T follicular helper cell (primary cell): Measurements from ENCODE around the gene RIN3.
"Not testable (repeated sequence)": the region's sequence is repeated elsewhere in the genome, so short reads cannot be mapped to it uniquely, and the experiment has no call there.

Experiments
- DNase-seq: peaks from one replicate; pipeline ENCODE4 v3.0.0-alpha.2; 2020; ENCODE audit warnings: low read depth

The RIN3 gene

DNA sequence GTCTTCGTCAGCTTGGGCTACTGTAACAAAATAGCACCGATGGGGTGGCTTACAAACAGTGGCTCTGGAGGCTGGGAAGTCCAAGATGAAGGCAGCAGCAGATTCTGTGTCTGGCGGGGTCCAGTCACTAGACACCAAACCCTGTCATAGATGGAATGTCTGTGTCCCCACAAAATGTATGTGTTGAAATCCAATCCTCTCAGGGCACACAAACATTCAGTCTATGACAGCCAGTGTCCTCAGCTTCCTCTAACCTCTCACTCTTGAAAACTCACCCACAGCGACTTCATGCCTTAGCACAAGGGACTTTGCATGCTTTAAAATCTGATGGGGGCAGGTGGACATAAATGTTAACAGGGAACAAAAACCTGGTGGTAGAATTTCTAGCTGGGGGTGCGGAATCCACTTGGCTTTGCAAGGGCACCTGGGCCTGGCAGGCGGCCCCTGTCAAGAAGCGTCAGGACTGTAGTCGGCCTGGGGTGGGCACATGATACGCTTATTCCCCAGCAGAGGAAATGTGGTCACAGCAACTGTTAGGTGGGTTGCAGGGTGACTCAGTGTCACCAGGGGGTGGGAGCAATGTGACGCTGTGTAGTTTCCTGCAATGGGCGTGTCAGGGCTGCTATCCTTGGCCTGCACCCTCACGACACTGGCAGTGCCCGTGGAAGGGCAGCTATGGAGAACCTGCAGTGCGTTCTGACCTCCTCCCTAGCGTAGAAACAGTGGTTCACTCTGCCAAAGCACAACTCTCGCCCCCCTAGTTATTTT is 17.7 kb downstream of the RIN3 start:
- no peak for DNase-seq

DNA sequence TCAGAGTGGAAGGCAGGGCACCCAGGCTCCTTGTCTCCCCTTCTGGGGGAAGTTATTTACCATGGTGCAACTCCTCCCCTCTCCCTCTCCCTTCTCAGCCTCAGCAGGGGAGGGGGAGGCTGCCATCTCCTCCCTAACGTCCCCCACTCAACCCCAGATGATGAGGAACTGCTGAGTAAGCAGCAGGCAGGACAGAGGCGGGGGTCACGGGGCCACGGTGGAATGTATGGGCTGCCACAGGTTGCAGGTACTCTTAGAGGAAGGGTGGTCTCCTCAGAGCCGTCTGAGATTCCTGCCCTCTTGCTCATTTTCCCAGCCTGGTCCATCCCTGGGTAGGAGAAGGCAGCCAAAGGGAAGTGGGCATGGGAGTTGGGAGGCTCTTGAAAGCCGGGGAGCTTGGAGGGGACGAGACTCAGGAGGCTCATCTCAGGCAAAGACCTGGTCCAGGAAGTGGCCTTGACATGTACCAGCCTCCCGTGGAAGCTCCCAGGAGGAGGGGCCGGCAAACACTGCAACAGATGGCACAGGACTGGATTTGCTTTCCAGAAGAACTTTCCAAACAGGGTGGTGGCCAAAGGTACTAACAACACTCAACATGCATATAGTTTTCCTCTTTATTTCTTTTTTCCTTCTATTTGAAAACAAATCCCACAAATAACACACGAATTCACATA is 19.0 kb downstream of the RIN3 start:
- no peak for DNase-seq

DNA sequence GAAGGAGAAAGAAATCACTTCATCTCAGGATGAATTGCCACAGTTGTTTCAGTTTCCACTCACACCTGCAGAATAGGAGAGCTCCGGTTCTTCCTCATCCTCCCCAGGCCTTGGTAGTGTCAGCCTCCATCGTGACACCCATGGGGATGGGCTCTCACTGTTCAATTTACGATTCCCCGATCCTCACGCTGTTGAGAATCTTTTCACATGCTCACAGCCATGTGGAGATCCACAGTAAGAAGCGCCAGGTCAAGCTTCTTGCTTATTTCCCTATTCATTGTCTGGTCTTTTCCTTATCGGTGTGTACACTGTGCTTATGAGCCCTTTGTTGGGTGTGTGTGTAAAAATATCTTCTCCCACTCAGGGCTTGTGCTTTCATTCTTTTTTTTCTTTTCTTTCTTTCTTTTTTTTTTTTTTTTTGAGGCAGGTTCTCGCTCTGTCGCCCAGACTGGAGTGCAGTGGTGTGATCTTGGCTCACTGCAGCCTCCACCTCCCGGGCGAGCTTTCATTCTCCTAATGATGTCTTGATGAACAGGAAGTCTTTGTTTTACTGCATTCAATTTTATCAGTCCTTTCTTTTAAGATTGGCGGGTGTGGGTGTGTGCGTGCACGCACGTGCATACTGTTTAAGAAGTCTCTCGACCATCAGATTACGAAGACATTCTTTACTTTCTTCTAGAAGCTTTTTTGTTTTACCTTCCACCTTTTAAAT is 21.5 kb downstream of the RIN3 start:
- no peak for DNase-seq

DNA sequence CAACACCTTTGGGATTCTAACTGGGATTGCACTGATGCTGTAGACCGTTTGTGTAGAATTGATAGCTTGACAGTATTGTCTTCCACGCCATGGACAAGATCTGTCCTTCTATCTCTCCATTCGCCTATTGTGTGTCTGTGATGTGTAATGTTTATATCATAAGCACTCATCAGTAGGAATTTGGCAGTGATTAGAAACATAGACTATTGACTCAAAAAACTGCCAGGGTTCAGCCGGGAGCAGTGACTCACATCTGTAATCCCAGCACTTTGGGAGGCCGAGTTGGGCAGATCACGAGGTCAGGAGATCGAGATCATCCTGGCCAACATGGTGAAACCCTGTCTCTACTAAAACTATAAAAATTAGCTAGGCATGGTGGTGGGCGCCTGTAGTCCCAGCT is 22.6 kb downstream of the RIN3 start:
- DNase-seq, result not testable (repeated sequence)

DNA sequence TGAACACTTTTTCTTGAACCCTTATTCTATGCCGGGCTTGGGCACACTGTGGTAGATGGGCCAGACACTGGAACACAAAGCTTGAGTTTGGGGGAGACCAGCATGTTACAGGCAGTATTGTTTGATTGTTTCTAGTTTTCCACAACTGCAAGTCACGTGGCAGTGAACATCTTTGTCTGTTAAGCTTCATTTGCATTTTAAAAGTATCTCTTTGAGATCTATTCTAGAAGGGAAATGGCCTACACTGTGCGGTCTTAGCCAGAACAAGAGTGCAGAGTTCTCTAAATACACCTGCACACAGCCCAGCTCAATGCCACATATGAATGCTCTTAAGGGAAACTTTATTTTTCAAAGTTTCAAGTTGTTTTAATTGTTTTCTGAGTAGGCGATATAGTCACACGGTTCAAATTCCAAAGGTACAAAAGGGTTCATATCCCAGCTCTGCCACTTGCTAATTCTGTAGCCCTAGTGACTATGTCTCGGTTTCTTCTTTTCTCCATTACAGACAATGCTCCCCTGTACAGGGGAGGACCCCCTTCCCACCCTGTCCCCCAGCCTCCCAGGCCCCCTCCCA is 24.9 kb downstream of the RIN3 start:
- DNase-seq, result no peak

DNA sequence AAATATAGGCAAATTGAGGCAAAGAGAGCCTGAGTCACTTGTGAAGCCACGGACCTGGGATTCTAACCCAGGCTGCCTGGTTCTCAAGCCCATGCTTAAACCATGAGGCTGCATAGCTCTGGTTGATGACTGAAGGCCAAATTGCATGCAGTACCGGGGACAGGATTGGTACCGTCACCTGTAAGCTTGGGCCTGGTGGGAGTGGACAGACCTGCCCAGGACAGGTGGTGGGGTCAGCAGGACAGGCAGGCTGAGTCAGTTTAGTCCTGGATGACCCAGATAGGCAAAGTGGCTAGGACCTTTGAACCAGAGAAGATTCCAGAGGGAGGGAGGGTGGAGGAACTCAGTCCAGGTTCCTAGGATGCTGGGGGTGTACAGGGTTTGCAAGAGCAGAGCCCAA is 25.8 kb downstream of the RIN3 start:
- DNase-seq, result no peak

DNA sequence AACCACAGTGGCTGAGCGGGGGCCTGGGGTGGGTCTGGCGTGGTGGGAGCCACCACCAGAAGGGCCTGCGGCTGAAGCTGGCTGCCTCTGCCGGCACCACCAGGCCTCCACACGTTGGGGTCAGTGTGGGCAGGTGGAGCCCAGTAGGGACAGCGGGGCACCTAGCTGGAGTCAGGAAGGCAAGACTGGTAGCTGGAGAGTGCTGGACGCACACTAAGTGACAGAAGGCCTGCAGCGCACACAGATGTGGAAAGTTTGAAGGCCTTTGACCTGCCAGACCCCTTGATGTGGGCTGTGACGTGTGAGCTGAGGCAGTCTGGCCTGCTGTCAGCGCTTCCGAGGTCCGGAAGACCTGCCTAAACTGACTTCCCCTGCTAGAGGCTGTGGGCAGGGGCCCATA is 26.3 kb downstream of the RIN3 start:
- DNase-seq, result no peak

DNA sequence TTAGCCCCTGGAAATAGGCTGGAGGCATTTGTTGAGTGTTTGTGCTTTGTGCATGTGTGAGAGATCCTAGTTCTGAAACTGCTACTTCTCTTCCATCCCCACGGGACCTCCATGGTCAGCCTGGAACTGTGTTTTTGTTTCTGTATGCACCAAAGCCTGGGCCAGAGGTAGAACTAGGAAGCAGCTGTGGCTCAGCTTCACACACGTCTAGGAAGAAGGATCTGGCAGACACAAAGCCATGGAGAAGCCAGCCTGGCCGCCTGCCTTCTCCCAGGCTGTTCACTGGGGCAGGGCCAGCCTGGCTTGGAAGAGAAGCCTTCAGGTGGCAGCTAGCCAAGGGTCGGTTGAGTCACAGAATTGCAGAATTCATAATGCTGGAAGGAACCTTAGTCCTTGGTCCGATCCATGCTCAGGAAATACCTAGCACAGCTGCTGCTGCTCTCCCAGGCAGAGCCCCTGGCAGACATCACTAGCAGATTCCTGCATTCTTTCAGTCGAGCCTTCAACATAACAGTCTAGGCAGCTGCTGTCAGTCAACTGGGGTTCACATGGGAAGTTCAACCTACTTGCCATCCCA is 27.0 kb downstream of the RIN3 start:
- no peak for DNase-seq

DNA sequence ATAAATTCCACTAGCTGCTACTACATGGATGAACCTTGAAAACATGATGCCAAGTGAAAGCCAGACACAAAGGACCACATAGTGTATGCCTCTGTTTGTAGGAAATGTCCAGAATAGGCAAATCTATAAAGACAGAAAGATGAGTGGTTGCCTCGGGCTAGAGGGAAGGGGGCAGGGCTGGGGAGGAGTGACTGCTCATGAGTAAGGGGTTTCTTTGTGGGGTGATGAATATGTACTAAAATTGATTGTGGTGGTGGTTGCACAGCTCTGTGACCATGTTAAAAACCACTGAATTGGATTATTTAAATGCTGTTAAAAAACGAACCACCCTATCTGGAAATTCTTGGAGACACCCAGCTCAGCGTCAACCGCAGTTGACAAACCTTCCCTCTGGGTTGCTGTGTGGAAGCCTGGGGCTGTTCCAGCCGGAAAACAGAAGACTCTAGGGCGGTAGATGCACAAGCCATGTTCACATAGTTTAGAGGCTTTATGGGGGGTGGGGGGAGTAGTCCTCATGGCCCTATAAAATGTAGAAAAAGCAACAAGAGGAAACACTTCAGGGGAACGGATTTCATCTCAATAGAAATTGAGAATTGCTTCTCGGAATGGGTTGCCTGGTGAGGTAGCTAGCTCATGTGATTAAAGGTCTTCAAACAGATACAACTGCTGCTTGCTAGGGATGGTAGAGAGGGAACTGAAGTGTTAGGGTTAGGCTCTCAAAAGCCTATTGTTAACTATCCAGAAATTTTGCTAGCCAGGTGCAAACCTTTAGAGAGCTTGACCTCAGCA is 29.4 kb downstream of the RIN3 start:
- DNase-seq, result no peak

DNA sequence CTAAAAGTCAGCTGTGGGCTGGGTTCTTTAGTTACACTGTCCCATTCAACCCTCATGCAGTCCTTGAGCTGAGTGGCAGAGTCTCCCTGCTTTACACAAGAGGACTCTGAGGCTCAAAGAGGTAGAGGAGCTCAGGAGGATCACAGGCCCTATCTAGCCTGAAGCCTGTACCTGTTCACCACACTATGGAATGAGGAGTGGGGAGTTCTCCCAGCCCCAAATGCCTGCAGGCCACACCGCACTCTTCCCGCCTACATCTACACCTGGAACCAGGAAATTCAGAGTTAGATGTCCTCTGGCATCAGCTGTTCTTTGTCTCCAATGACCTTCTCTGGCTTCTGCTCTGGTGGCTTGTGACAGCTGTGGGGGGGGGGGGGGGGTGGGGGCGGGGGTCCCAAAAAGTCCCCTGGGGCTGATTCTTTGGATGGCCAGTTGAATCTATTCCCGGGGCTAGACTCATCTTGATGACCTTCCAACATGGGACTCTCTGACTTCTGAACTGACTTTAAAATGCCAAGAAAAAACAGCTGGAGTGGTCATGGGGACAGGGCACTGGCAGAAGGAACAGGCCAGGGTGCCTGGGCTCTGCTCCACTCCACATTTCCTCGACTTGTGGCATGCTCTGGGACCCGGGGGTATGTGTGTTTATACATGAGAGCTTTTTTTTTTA is 30.6 kb downstream of the RIN3 start:
- DNase-seq, result no peak

DNA sequence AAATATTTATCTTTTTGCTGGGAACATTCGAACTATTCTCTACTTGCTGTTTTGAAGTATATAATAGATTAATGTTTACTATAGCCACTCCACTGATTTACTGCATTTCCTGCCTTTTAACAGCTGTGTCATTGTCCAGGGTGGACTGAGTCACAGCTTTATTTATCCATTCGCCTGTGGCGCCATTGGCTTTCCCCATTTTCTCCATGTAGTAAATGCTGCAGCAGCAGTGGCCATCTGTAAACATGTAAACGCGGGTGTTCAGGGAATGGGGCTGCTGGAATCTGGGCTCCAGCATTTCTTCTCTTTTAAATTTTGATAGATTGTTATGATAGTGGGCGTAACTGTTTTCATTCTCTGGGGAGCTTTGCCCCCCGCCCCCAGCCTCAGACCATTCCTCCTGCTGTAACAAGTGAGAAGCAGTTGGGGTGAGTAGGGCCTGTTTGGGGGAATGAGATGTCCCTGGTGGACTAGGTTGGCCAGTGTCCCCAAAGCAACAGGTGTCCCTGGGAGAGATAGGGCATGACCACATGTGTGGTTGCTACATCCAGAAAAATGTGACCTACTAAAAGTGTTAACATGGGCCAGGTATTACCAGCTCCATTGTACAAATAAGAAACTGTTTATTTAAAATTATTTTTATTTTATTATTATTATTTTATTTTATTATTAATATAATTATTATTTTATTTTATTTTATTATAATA is 32.9 kb downstream of the RIN3 start:
- DNase-seq, result no peak

DNA sequence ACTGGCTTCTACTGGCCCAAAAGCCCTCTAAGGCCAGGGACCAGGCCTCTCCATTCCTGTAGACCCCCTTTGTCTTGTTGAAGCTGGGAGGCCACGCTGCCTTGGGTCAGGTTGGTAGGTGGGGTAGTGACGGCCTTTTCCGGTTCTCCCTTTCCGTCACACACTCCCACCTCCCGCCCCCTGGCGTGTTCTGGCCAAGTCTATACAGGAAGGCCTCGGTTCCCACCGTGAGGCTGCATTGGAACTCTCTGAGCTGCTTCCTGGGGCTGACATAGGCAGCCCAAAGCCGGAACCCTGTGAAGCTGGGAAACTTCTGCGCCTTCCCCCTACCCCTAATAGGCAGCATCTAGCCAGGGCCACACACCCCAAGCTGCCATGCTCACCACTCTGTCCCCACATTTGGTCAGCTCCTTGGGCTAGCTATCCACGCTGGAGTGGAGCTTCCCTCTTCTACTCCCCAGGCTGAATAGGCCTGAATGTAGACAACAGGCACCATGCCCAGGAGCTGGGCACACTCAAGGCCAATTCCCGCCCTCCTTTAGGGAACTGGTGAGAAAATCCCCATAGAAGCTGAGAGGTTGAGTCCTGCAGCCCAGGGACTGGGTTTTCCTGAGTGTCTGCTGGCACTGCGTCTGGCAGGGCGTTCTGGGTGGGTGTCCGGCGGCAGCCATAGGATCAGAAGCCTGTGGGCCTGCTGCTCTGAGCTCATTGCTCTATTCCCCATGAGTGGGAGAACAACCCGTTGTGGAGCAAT is 35.7 kb downstream of the RIN3 start:
- DNase-seq, result no peak

DNA sequence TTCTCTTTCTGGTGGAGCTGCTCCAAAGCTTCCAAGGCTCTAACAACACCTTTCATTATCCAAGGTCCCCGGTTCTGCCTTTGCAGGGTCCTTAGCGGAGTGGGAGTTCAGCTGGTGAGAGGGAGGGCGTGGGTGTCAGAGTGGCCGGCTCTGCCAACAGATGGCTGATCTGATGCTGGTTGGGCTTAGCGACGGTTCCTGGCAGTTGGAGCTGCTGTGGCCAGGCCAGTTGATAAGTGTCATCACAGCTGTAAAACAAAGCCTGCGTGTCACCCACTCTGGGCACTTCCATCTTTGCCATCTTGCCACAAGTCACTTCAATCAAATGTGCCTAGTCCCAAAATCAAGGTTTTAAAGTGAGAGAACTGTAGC is 36.3 kb downstream of the RIN3 start:
- no peak for DNase-seq

DNA sequence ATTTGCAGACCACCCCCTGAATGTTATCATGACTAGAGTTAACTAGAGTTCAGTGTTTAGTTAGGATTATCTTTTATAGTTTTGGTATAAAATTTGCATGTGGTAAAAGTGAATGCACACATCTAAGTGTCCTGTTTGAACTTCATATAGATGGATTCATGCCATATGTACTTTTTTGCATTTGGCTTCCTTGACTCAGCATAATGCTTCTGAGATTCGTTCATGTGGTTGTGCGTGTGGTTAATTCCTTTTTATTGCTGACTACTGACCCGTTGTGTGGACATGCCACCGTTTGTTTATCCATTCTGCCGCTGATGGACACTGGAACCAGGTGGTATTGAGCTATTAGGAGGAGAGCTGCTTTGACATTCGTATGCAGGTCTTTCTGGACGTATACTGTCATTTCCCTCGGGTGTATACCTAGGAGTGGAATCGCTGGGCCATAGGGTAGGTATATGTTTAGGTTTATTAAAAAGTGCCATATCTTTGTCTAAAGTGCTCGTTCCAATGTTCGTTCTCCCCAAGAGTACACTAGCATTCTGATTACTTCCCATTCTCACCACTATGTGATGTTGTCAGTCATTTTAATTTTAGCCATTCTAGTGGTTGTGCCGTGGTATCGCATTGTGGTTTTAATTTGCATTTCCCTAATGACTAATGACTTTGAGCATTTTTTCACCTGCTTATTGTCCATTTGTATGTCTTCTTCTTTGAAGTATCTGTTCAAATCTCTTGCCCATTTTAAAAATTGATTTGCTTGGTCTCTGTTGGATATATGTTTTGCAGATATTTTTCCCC is 37.7 kb downstream of the RIN3 start:
- DNase-seq, result no peak

DNA sequence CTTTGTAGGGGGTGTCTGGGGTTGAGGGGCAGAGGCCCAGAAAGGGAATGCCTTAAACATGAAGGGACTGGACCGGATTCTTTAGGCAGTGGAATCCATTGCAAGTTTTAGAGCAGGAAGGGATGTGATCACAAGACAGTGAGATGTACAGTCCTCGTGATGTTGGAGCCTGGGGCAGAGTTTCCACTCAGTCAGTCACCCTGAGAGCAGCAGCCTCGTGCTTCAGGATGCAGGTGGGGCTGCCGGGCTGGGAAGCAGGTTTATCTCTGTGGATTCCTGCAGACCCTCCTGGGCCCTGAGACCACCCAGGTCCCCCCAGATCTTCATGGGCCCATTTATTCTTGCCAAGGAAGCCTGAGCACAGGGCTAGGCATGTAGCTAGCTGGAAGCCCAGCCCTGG is 38.5 kb downstream of the RIN3 start:
- no peak for DNase-seq

DNA sequence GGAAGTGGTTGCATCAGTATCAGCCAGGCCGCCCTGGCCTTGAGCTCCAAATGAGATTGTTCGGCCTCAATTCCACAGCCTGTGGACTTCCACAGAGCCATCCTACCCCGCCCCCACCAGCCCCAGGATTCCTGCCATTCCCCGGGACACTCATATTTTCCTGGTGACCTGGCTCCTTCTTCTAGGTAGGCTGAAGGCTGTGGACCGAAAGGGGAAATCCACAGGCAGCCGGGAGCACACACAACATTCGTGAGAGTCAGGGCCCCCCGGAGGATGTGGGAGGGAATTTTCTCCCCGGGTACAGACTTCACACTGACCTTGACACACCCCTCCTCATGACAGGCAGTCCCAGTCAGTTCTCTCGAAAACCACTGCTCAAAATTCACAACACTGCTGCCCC is 39.9 kb downstream of the RIN3 start:
- DNase-seq, result no peak

DNA sequence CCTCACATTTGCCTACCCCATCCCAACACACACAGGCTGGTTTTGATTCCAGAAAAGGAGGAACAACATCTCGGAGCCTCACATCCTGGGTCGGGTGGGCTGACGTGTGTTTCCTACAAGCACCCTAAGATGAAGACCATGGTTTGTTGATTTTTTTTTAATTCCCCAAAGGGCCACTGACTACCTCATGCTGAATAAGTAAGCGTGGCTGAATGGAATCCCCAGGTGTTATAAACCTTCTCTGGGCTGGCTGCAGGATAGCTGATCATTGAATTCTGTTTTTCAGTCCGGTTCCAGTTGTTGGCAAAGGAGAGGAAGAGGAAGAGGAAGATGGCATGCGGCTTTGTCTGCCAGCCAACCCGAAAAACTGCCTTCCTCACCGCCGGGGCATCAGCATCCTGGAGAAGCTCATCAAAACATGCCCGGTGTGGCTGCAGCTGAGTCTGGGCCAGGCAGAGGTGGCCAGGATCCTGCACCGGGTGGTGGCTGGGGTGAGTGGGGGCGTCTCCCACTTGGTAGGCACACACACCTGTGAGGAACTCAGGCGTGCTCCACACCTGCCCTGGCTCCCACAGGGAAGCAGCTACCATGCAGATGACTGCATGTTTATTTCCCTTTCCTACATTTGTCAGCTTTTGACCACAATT is 42.0 kb downstream of the RIN3 start:
- DNase-seq, result no peak

DNA sequence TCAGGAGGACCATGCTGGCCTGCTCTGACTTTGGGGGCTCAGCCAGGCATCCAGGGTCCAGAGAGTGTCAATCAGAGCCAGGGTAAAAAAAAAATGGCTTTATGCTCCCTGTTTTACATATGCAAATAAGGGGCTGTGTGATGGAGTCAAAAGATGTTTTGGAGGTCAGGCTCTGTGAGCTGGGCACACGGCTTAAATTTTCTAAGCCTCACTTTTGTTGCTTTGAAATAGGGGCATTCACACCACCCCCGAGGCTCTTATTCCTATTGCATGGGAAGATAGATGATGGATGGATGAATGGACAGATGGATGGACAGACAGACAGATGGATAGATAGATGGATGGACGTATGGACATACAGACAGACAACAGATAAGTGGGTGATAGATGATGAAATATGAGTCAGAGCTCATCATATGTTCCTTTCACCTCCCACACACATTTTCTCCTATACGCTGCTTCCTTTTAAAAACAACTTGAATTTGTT is 42.7 kb downstream of the RIN3 start:
- no peak for DNase-seq
